DMS53 (cell line): Measurements from ENCODE around the gene FLOT1.

Experiments used
- DNase-seq: peaks from one replicate; lab custom pipeline; 2025; lab: John Stamatoyannopoulos, UW

FLOT1 gene

DNA sequence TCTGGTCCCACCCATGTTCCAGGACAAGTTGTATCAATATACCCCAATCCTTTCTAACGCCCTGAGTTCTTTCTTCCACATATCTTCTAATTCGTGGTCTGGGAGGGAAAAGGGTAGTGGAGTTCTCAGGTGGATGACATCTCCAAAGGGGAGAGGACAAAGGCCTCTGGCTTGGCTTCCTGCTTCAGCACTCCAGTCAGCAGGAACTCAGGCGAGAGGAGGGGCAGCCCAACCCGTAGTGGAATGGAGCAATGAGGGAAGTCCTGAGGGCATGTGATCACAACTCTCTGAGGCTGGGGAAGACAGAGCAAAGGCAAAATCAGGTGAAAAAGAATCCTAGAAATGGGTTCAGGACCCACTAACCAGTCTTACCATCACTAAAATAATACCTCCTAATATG lies 42.1 kb downstream of the FLOT1 start:
- DNase-seq = no peak

DNA sequence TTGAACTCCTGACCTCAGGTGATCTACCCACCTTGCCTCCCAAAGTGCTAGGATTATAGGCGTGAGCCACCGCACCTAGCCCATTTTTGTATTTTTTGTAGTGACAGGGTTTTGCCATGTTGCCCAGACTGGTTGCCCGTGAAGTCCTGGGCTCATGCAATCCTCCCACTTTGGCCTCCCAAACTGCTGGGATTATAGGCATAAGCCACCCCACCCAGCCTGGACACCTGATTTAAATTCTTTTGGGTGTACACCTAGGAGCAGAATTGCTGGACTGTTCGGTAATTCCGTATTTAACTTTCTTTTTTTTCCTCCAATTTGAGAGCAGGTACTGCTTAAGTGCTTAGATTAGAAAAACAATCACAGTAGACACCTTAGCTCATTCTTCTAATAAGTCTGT lies 46.1 kb downstream of the FLOT1 start:
- no peak for DNase-seq

DNA sequence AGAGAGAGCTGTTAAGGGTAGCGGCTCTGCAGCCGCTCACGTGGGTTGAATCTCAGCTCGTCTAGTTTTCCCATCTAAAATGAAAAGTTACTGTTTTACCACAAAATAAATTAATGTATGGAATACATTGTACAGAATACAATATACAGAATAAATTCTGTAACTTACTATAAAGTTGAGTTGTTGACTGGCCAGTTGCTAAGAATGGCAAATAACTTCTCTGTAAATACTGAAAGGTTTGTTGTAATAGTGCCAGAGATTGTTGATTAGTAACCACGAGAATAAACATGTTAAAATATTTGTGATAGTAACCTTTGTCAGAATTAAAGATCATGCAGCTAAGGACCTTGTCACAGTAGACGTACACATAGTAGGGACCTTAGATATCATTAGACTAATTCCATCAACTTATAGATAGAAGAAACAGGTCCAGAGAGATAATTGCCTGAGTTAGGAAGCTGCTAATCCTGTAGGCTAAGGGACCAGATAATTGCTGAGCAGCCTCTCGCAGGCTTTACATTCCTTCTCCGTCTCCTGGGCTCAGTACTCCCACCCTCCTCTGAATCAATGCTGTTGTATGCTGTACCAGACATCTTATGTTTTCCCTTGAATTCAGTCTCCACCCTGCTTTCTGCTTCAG lies 51.2 kb downstream of the FLOT1 start:
- no peak for DNase-seq

DNA sequence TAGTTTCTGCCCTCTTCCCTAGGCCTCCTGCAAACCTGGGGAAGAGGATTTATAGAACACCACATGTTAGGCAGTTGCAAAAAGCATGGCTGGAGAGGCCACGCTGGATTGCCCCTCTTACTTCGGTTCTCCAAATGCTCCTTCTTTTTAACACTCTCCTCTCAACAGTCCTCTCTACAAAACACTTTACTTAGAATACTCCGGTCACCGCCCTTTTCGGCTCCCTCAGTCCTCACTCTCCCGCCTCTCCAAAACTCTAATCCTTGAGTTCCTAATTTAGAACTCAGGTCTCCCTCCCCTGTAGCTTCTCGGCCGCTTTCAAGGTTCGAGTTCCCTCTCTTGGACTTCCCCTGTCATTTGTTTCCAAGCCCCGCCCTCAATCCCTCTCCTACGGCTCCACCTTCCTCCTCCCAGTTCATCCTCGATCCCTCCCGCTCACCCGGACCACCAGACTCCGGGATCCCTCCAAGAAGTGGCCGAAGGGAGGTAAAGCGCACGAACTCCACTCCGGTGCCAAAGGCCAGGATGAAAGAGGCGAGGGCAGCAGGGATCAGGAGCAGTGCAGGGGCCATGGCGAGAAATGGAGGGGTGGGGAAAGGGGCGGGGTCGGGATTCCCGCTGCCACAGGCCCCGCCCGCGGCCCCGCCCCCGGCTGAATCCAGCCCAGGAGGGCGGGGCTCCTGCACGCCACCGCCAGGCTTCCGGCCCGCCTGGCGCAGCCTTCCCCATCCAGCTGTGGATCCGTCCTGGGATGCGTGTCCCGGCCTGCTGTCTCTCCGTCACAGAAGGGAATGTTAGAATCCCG lies 51.9 kb downstream of the FLOT1 start, which contains the start of gene NRM:
NRM (minus strand) TSS at position 582 of the 805 bp plus-strand sequence; CDS start at position 572, 10 bp downstream.
- peak; percentile 95 for DNase-seq

DNA sequence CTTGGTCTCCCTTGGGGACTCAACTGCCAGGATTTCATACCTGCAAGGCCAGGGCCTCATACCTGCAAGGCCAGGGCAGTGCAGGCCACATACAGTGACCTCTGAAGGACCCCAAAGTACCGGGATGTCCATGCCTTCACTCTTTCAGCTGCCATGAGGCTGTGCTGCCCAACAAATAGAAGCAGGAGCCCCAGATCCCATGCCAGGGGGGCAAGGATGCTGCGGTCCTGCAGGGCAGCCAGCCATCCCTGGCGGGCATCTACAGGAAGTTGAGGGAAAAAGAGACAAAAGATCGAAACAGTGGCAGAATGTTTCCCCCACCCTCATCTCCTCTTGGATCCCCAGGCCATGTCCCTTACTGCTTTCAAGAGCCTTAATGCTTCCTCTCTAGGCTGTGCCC lies 52.5 kb downstream of the FLOT1 start:
- DNase-seq = no peak

DNA sequence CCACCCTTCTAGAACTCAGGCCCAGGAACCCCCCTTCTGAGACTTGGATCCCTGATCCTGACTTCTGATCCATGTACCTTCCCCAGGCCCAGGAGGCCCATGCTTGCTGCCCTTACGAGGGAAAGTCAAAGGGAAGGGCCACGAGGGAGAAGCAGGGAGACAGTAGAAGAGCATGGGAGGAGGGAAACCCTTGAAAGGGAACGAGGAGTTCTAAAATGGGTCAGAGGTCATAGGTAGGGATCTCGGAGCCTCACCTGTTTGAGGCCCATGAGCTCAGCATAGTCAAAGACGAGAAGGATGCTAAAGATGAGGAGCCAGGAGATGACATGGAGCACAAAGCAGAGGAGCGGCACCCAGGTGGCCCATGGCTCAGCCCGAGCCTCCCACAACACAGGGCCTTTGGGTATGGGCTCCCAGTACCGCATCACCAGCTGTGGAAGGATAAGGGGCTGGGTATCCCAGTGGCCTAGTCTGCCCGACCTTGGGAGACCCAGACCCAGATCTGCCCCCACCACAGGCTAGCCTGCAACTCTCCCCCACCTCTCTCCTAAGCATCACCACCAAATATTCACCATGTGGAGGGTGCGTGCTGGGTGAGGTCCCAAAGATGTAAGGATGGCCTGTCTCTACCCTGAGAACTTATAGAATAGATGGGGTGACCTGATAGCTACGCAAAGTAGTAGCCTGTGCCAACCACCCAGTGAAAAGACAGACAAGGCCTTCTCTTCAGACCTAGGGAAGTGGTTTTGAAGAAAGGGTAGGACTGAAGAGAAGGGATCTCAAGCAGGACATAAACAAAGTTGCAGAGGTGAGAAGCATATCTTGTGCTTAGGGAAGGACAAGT lies 53.2 kb downstream of the FLOT1 start:
- no peak for DNase-seq

DNA sequence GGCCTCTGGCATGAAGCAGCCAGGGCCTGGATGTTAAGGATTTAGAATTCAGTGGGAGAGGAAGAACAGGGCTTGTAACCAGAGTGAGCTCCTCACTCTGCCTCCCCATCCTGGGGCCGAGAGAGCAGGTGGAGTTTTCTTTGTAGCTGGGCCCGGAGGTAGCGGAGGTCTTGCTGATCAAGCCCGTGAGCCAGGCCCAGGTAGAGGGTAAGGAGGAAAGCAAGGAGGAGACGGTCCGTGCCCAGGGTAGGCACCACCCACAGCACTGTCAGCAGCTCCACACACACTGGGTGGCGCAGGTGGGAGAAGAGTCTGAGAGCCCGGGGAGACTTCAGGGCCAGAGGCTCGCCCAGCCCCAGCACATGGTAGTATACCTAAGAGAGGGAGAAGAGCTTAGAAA lies 53.9 kb downstream of the FLOT1 start:
- no peak for DNase-seq

- peak; percentile 65 for DNase-seq
Measured at GRCh38 chr6:30687659-30688431, 54.6 kb downstream of the FLOT1 start.

- peak; percentile 97 for DNase-seq
Measured at GRCh38 chr6:30686908-30687658, 55.4 kb downstream of the FLOT1 start.

DNA sequence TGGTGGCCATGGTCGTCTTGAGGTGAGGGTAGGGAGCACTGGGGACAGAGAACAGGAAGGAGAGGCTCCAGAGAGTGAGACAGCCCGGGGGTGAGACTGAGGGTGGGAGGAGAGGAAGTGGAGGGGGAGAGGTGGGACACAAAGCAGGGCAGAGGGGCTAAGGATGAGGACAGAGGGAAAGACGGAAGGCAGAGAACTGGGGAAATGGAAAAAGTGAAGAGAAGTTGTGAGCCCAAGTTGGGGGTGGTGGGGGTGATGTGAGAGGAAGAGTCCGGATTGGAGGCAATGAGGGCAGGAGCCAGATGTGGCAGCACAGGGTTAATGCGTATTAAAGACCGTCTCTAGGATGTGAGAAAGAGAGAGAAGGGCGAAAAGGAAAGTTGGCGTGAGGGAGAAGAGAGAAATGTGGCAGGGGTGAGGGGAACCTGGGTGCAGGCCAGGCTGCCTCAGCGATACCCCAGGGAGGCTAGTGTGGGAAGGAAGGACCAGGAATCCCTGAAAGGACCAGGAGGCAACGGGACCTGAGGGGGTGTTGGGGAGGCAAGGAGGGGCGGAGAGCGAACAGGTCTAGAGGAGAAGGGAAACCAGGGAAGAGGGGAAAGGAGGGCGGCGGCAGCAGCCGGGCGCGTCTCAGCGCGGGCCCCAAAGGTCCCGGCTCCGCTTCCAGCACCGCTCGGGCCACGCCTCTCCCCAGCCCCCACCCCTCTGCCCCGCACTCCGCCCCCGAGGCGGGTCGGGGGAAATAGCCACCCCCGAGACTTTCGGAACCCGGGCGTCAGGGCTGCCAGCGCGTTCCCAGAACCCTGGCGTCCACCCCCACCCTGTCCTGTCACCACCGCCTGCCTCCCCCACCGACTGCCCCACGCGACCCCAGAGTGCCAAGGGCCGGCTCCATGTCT lies 56.2 kb downstream of the FLOT1 start, which contains the start of gene PPP1R18:
PPP1R18 (minus strand) TSS at position 637 of the 899 bp plus-strand sequence; CDS start at position 10, 627 bp downstream.
- DNase-seq = peak; percentile 77

- no peak for DNase-seq
Measured at GRCh38 chr6:30685157-30686008, 57.1 kb downstream of the FLOT1 start.

DNA sequence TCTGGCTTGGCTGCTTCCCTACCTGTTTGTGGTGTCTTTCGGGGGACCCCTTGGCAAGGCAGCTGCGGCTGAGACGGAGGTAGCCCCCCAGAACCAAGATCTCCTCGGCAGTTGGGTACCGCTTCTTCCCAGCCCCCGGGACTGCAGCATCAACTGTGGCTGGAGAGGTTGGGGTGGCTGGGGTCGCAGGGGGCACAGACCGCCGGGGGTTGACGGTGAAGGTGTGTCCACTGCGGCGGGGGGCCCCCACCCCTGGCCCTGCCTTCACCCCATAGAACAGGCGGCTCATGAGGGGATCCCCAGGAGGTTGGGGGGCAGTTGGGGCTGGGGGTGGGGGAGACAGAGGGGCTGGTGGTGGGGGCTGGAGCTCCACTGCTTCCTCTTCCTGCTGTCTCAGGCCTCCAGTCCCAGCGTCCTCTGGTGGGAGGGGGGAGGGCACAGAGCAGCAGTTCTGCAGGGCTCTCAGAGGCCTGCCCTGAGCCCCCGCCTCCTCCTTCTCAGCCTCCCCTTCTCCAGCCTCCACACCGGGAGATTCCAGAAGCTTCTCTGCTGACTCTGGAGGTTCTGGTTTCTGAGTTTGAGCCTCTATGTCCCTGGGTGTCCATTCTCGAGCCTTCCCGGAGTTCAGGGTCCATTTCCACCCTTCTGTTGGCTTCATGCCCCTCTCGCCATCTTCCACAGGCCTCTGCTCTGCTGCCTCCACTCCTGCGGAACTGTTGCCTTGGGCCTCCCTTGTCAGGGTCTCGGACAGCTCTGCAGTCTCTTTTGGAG lies 57.9 kb downstream of the FLOT1 start:
- no peak for DNase-seq

DNA sequence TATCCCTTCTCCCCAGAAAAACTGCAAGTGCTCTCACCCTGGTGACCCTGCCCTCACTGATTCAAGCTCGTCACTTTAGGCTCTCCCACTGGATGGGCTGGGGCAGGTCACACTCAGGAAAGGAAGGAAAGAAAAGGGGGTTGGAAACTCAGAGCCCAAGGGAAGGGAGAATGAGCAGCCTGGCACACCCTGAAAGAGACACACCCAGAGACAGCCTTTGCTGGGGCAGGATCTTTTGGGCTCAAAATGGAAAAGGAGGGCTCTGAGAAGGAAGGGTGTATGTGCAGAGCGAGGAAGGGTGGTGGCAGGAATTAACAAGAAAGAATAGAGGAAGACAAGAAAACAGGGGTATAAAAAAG lies 58.5 kb downstream of the FLOT1 start:
- no peak for DNase-seq

DNA sequence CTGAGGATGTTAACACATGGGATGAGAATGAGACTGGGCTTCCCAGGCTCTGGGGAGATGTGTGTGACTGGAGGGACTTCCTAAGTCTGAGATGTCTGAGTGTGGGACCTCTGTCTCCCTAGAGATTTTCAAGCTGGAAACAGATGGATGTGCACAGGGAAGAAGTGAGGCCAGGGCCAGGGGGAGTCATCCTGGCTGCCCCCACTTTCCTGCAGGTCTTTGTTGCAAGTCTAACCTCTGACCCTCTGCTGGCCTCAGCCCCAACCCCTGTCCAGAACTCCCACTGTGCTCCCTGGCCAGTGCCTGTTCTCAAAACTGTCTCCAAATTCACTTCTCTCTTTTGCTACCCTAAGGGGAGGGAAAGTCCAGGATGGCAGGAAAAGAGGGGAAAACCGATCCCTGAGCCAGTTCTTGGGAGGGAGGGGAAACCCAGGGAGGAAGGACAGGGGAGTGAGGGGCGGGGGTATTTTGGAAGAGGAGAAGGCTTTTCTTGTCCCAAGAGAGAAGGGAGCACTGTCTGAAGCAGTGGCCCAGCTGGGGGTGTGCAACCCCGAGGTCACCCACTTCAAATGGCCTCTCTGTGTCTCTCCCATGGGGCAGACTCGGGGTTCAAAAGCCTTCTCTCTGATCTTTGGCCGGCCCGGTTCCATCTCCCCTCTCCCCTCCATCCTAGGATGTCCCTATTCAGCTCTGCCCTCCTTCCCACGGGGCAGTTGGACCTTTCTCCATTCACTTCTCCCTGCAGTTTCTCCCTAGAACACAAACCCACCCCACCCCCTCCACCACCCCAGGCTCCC lies 59.1 kb downstream of the FLOT1 start:
- DNase-seq = no peak

- DNase-seq = peak; percentile 33
Measured at GRCh38 chr6:30682143-30683117, 60.1 kb downstream of the FLOT1 start.

- no peak for DNase-seq
Measured at GRCh38 chr6:30681766-30682142, 60.7 kb downstream of the FLOT1 start.
